GM12878 (cell line): ENCODE results near the gene GTPBP10. TPM values are rescaled to one million over a fixed set of nuclear protein-coding genes. Genes with fewer than 3 reads are reported as not detected.

Experiments used
- ATAC-seq: fragments of 200-7000 bp; cut with Tn5 transposase; 3 replicates; pipeline ENCODE4 v1.9.1; 2020; ENCODE audit warnings: mild to moderate bottlenecking, moderate library complexity
- BruUV-seq: library from RNA; stranded (reverse); fragments of 400-500 nt; replicated peaks from 2 replicates; lab custom pipeline; 2021; lab: Mats Ljungman, UMichigan
- CTCF ChIA-PET: fragments of 300-600 bp; sonication (Branson Sonifier 250); formaldehyde crosslinking; extraction: SDS; loops from one replicate; lab custom pipeline; 2021; ENCODE audit warnings: inconsistent platforms; lab: Yijun Ruan, JAX
- POLR2A ChIA-PET: fragments of 350-600 bp; formaldehyde crosslinking; extraction: SDS; loops from one replicate; lab custom pipeline; 2021; ENCODE audit warnings: inconsistent platforms; lab: Charles Lee
- RAD21 ChIA-PET: fragments of 300-600 bp; sonication (Branson Sonifier 250); formaldehyde crosslinking; loops from one replicate; lab custom pipeline; 2023; ENCODE audit warnings: antibody characterized with exemption; ENCODE audit not compliant: unreplicated experiment; lab: Charles Lee
- SMC1A ChIA-PET: fragments of 300-600 bp; sonication (Branson Sonifier 250); formaldehyde crosslinking; loops from one replicate; lab custom pipeline; 2023; ENCODE audit not compliant: unreplicated experiment, uncharacterized antibody; lab: Charles Lee
- DNase-seq: peaks from one replicate; pipeline ENCODE4 v3.0.0-alpha.2; 2011; ENCODE audit warnings: low read depth, low spot score
- FAIRE-seq: peaks from 3 replicates; lab custom pipeline; 2011; peaks lifted over from hg19 to GRCh38; lab: Jason Lieb, UNC
- H2AFZ ChIP-seq: 2 replicates; pipeline ENCODE4 v1.6.0; 2011; ENCODE audit warnings: low read depth, low read length, control low read depth; ENCODE audit not compliant: control insufficient read depth
- H3K27ac ChIP-seq: 2 replicates; pipeline ENCODE4 v1.5.1; 2011; ENCODE audit warnings: control low read depth; ENCODE audit not compliant: control insufficient read depth, insufficient read depth
- H3K27me3 ChIP-seq, 2 experiments: replicated peaks in 1 of 2; 2 replicates each; pipeline versions ENCODE4 v1.6.0 to v1.6.1; 2011; ENCODE audit warnings: low read length in 1 of 2; ENCODE audit not compliant: control insufficient read depth in 2 of 2, insufficient read depth in 2 of 2
- H3K36me3 ChIP-seq, 2 experiments: 2 replicates each; pipeline ENCODE4 v1.5.1; 2011; ENCODE audit warnings: low read length in 1 of 2; ENCODE audit not compliant: control insufficient read depth in 2 of 2, insufficient read depth in 2 of 2
- H3K4me1 ChIP-seq: 2 replicates; pipeline ENCODE4 v1.6.1; 2011; ENCODE audit warnings: mild to moderate bottlenecking, low read length, moderate library complexity, mixed read lengths; ENCODE audit not compliant: control insufficient read depth, insufficient read depth
- H3K4me2 ChIP-seq: 2 replicates; pipeline ENCODE4 v1.6.0; 2011; ENCODE audit warnings: control low read depth; ENCODE audit not compliant: control insufficient read depth, insufficient read depth
- H3K4me3 ChIP-seq: fragments of 200-600 bp; sonication (generic); 2 replicates; pipeline ENCODE4 v1.5.1; 2016
- H3K79me2 ChIP-seq: 2 replicates; pipeline ENCODE4 v1.6.0; 2011; ENCODE audit warnings: low read length; ENCODE audit not compliant: control insufficient read depth, insufficient read depth
- H3K9ac ChIP-seq: 2 replicates; pipeline ENCODE4 v1.8.0; 2011; ENCODE audit warnings: low read length, control low read depth, mixed read lengths; ENCODE audit not compliant: control insufficient read depth, insufficient read depth
- H3K9me3 ChIP-seq: replicated peaks from 3 replicates; pipeline ENCODE4 v1.5.1; 2011; ENCODE audit warnings: mild to moderate bottlenecking, low read length; ENCODE audit not compliant: control insufficient read depth, insufficient read depth
- H4K20me1 ChIP-seq: 2 replicates; pipeline ENCODE4 v1.6.0; 2011; ENCODE audit not compliant: control insufficient read depth, insufficient read depth
- BACH1 ChIP-seq: fragments of 450-650 bp; IDR thresholded peaks from 2 replicates; pipeline ENCODE4 v1.6.1; 2017; ENCODE audit warnings: mild to moderate bottlenecking, borderline replicate concordance
- CEBPB ChIP-seq, 2 experiments: fragments of 150-350 bp in 1 of 2; IDR thresholded peaks; 2 replicates each; pipeline ENCODE4 v1.6.1; 2012 to 2014; ENCODE audit warnings: low read depth in 2 of 2, low read length in 2 of 2, borderline replicate concordance in 1 of 2, inconsistent platforms in 1 of 2
- HDAC6 ChIP-seq: fragments of 200-600 bp; sonication (generic); IDR thresholded peaks from one replicate; pipeline ENCODE4 v1.8.0; 2017; ENCODE audit warnings: antibody characterized with exemption; ENCODE audit not compliant: unreplicated experiment
- IKZF1 ChIP-seq: fragments of 450-650 bp; conservative IDR thresholded peaks from 2 replicates; pipeline ENCODE4 v1.6.1; 2017; ENCODE audit warnings: antibody characterized with exemption, mild to moderate bottlenecking
- LARP7 ChIP-seq: fragments of 450-650 bp; IDR thresholded peaks from 2 replicates; pipeline ENCODE4 v1.6.1; 2017; ENCODE audit warnings: mild to moderate bottlenecking
- NFXL1 ChIP-seq: fragments of 450-650 bp; IDR thresholded peaks from 2 replicates; pipeline ENCODE4 v1.6.1; 2017; ENCODE audit warnings: antibody characterized with exemption, mild to moderate bottlenecking, borderline replicate concordance
- NR2C2 ChIP-seq: IDR thresholded peaks from 2 replicates; pipeline ENCODE4 v1.6.1; 2011; ENCODE audit warnings: borderline replicate concordance, low read depth; ENCODE audit not compliant: control insufficient read depth, insufficient read length
- PKNOX1 ChIP-seq: fragments of 450-650 bp; IDR thresholded peaks from 2 replicates; pipeline ENCODE4 v1.6.1; 2016; ENCODE audit warnings: mild to moderate bottlenecking
- RB1 ChIP-seq: fragments of 450-650 bp; formaldehyde crosslinking; IDR thresholded peaks from 2 replicates; pipeline ENCODE4 v1.6.1; 2017; ENCODE audit warnings: mild to moderate bottlenecking, borderline replicate concordance
- SRF ChIP-seq, 2 experiments: IDR thresholded peaks; 2 replicates each; pipeline ENCODE4 v1.6.1; 2011; ENCODE audit warnings: low read depth in 2 of 2, low read length in 2 of 2, mild to moderate bottlenecking in 1 of 2, moderate library complexity in 1 of 2
- STAT3 ChIP-seq: IDR thresholded peaks from 2 replicates; pipeline ENCODE4 v1.6.1; 2011; ENCODE audit warnings: low read depth, low read length, improper control_type of control experiment
- TCF3 ChIP-seq: IDR thresholded peaks from 2 replicates; pipeline ENCODE4 v1.6.1; 2012; ENCODE audit warnings: low read depth, mild to moderate bottlenecking, low read length, borderline replicate concordance; ENCODE audit not compliant: insufficient read depth
- USF1 ChIP-seq: IDR thresholded peaks from 2 replicates; pipeline ENCODE4 v1.6.1; 2011; ENCODE audit warnings: borderline replicate concordance, low read depth, mild to moderate bottlenecking, moderate library complexity, mixed read lengths, low read length; ENCODE audit not compliant: insufficient read depth; ENCODE audit errors: extremely low read length
- WRNIP1 ChIP-seq: IDR thresholded peaks from 2 replicates; pipeline ENCODE4 v1.6.1; 2011; ENCODE audit warnings: low read depth, low read length, improper control_type of control experiment, borderline replicate concordance
- WGBS: methylation state at CpG from one replicate; pipeline ENCODE4 v1.1.6; 2016; ENCODE audit warnings: low lambda C conversion rate; ENCODE audit not compliant: insufficient replicate concordance, insufficient coverage; ENCODE audit errors: missing lambda C conversion rate; 5-methylcytosine and 5-hydroxymethylcytosine counted together
- in situ Hi-C: fragments of 300-500 bp; cut with MboI; formaldehyde crosslinking; loops from 9 replicates; pipeline ENCODE4 v1.14.3; 2018; ENCODE audit warnings: mixed read lengths
- intact Hi-C: fragments of 100-400 bp; cut with micrococcal nuclease; formaldehyde crosslinking; loops from one replicate; pipeline ENCODE4 v1.14.2; 2022; ENCODE audit not compliant: unreplicated experiment
- polyA plus RNA-seq, 11 experiments: library from polyadenylated mRNA; depleted of rRNA in 4 of 11; unstranded in 6 of 11; stranded (reverse) in 5 of 11; fragments of >200 nt; fragmentation: Nextera tagmentation in 4 of 11; fragmentation: Illumina TruSeq in 1 of 11; extraction: Ambion mirVana in 4 of 11; extraction: Trizol in 1 of 11; gene quantifications; 1 replicate in 1 of 11; 2 replicates in 10 of 11; pipeline versions ENCODE4 v1.2.1 to v1.2.3, GENCODE V29; 2011 to 2016; ENCODE audit warnings: inconsistent platforms in 2 of 11, missing spikeins in 2 of 11, low read depth in 1 of 11
- total RNA-seq, 4 experiments: library from RNA; depleted of rRNA in 3 of 4; stranded (reverse); fragments of >200 nt in 3 of 4; fragmentation: Illumina TruSeq in 1 of 4; extraction: Trizol in 1 of 4; gene quantifications; 2 replicates each; pipeline versions ENCODE4 v1.2.1 to v1.2.3, GENCODE V29; 2013 to 2021
- TF ChIP-seq, protein P1 (sequence below): IDR thresholded peaks from 2 replicates; pipeline ENCODE4 v1.6.1; 2011; ENCODE audit warnings: mild to moderate bottlenecking, low read depth, low read length, moderate library complexity; ENCODE audit not compliant: insufficient replicate concordance

The GTPBP10 gene
- total and polyA plus RNA-seq, 10 of the 15 experiments (the other 5 are each of a cell fraction or from before 2014, with no cell fraction given), result 10.1 to 41.0 (median 33.0) TPM

GRCh38 chr7:90404777-90405176, 58.3 kb downstream of the GTPBP10 start:
- 89% methylated on average over 4 of the region's 4 CpGs for WGBS
- SMC1A ChIA-PET, result interaction anchor here (1.0 kb wide), 1 partner anchor 59 kb away, joined by 4 read pairs; no protein-coding TSS in a partner anchor
- peak overlapping the region; percentile 92; the same call in 1 of the 2 replicates for H3K4me2 ChIP-seq
- POLR2A ChIA-PET, result no interaction called here
- H4K20me1 ChIP-seq, result no peaks in the 10 kb centered on the region
- no peak for DNase-seq
- no peak for FAIRE-seq
- no peaks in the 10 kb centered on the region for H3K4me1 ChIP-seq
- no peak overlapping the region for H3K27ac ChIP-seq
- intact Hi-C loops (no loop called here), in situ Hi-C loops (loop anchor here (5.0 kb wide), 1 partner anchor 57 kb away; the partner anchor contains the start of gene GTPBP10)
- H2AFZ ChIP-seq, result no peak overlapping the region
- no peaks in the 10 kb centered on the region for H3K36me3 ChIP-seq
- no peak overlapping the region for H3K9ac ChIP-seq
- no peaks in the 10 kb centered on the region for H3K9me3 ChIP-seq
- no peak for TF ChIP-seq WRNIP1
- TF ChIP-seq HDAC6, result no peak
- no peak for TF ChIP-seq TCF3
- H3K79me2 ChIP-seq, result peaks cover 6% of the 10 kb centered on the region
- no TSS peak for BruUV-seq
- no peak for ATAC-seq
- RAD21 ChIA-PET, result no interaction called here
- no peaks in the 10 kb centered on the region for H3K27me3 ChIP-seq
- CTCF ChIA-PET, result interaction anchor here (1.3 kb wide), 1 partner anchor 12 kb away, joined by 4 read pairs; no protein-coding TSS in a partner anchor
- no peak overlapping the region for H3K4me3 ChIP-seq

- no peaks in the 10 kb centered on the region for H3K27me3 ChIP-seq
- no peak for FAIRE-seq
- no peak overlapping the region for H3K9ac ChIP-seq
- ChIA-PET POLR2A (no interaction called here), CTCF (interaction anchor here (1.4 kb wide), 1 partner anchor 68 kb away, joined by 3 read pairs; no protein-coding TSS in a partner anchor), RAD21 (no interaction called here), SMC1A (interaction anchor here (1.4 kb wide), 1 partner anchor 12 kb away, joined by 6 read pairs; no protein-coding TSS in a partner anchor)
- no TSS peak for BruUV-seq
- no peaks in the 10 kb centered on the region for H3K9me3 ChIP-seq
- H3K27ac ChIP-seq, result no peak overlapping the region
- no peak overlapping the region for H3K4me2 ChIP-seq
- no peaks in the 10 kb centered on the region for H3K4me1 ChIP-seq
- peaks cover 6% of the 10 kb centered on the region for H3K79me2 ChIP-seq
- H2AFZ ChIP-seq, result no peak overlapping the region
- intact Hi-C loops, result no loop called here
- H4K20me1 ChIP-seq, result no peaks in the 10 kb centered on the region
- DNase-seq, result no peak
- H3K36me3 ChIP-seq, result no peaks in the 10 kb centered on the region
- in situ Hi-C loops, result no loop called here
- ATAC-seq, result no peak
- H3K4me3 ChIP-seq, result no peak overlapping the region
- WGBS, result 100% methylated on average over 1 of the region's 1 CpG
- TF ChIP-seq PKNOX1 (no peak), BACH1 (no peak), USF1 (no peak), IKZF1 (no peak), STAT3 (no peak), SRF (IDR thresholded peaks at IDR 0.05; ENCODE audit: low read depth in 2 of 2, low read length in 2 of 2) (no peak), NR2C2 (no peak), RB1 (no peak), NFXL1 (no peak), LARP7 (no peak), HDAC6 (no peak), CEBPB (IDR thresholded peaks at IDR 0.05; ENCODE audit: borderline replicate concordance in 1 of 2, low read depth in 2 of 2, low read length in 2 of 2) (no peak)
- TF ChIP-seq, protein P1, sequence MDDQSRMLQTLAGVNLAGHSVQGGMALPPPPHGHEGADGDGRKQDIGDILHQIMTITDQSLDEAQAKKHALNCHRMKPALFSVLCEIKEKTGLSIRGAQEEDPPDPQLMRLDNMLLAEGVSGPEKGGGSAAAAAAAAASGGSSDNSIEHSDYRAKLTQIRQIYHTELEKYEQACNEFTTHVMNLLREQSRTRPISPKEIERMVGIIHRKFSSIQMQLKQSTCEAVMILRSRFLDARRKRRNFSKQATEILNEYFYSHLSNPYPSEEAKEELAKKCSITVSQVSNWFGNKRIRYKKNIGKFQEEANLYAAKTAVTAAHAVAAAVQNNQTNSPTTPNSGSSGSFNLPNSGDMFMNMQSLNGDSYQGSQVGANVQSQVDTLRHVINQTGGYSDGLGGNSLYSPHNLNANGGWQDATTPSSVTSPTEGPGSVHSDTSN, result no peak
Measured at GRCh38 chr7:90407484-90407821, 60.9 kb downstream of the GTPBP10 start.
